Measurements from ENCODE around the gene PTPRT. TPM values are rescaled to one million over a fixed set of nuclear protein-coding genes. Genes with fewer than 3 reads are reported as not detected.
A peak's percentile ranks its signal among the peaks of the same experiment; 100 is the strongest.

Gene PTPRT
- total and polyA plus RNA-seq, 12 donors = 0.04 to 0.53 (median 0.22) TPM; not detected in 1

DNA sequence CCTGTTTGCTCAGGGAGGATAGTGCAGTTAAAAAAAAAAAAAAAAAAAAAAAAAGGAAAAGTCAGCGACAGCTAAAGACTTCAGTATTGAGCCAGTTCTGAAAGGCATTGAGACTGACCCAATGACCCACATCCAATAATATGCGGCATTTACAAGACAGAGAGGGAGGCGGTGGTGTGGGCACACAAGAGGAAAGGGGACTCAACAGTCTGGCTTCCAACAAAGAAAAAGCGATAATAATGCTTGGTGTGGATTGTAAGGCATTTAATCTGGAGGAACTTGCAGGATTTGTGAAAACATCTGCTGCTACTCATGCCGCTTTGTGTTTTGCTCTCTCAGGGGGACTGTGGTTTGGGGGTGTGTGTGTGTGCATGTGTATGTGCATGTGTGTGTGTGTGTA is 787.3 kb downstream of the PTPRT start:
- no peaks in the 10 kb centered on the region for H3K4me1 ChIP-seq
- DNase-seq (no peak), ATAC-seq (no peak)
- H3K27ac ChIP-seq = no peak overlapping the region
- H3K4me3 ChIP-seq = no peak overlapping the region
- intact Hi-C loops (cut with DNase I) = no loop called here
- H3K36me3 ChIP-seq = no peaks in the 10 kb centered on the region
- H3K9me3 ChIP-seq = no peaks in the 10 kb centered on the region
- TF ChIP-seq, protein P1, sequence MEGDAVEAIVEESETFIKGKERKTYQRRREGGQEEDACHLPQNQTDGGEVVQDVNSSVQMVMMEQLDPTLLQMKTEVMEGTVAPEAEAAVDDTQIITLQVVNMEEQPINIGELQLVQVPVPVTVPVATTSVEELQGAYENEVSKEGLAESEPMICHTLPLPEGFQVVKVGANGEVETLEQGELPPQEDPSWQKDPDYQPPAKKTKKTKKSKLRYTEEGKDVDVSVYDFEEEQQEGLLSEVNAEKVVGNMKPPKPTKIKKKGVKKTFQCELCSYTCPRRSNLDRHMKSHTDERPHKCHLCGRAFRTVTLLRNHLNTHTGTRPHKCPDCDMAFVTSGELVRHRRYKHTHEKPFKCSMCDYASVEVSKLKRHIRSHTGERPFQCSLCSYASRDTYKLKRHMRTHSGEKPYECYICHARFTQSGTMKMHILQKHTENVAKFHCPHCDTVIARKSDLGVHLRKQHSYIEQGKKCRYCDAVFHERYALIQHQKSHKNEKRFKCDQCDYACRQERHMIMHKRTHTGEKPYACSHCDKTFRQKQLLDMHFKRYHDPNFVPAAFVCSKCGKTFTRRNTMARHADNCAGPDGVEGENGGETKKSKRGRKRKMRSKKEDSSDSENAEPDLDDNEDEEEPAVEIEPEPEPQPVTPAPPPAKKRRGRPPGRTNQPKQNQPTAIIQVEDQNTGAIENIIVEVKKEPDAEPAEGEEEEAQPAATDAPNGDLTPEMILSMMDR (IDR thresholded peaks at IDR 0.05) = no peak
- H3K27me3 ChIP-seq = no peaks in the 10 kb centered on the region
- WGBS, 2 donors = 63 to 67% methylated on average over 5 of the region's 5 CpGs

DNA sequence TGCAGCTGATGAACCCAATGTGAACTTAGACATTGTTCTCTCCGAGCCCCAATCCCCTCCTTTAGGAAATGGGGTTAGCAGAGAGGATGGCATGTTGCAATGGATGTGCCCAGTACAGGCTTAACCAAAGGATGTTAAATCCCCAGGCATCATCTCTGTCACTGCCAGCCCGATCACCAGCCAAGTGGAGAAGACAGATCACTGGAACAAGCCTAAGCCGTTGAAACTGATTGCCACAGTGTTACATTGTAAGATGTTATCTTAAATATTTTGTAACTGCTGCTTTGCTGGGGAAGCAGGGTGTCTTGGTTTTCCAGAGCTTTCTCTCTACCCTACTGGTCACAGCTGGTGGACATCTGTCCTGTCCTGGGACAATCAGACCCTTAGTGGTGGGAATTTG is 788.1 kb downstream of the PTPRT start:
- 53 to 54% methylated on average over 3 of the region's 3 CpGs for WGBS, 2 donors
- ATAC-seq = peak in 1 of 8 donors; percentile 10
- no peak overlapping the region for H3K4me3 ChIP-seq

DNA sequence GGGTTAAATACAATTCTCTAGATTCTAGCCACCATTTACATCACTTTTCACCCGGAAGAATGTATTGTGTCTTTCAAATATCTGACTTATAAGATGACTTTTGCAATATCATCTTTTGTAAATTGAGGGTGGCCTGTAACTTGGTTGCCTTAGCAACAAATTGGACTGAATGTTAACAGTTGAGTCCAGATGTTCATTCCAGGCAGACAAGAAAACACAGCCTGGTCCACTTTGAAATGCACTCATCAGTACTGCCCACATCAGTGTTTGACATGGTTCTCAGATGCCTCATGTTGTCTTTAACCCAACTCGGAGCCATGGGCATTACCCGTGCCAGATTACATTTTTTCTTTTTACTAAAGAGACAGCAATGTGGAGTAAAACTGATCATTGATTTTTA is 789.9 kb downstream of the PTPRT start:
- TF ChIP-seq, protein P1 (IDR thresholded peaks at IDR 0.05) = no peak

More for the DNA sequence above, 788.1 kb downstream of the PTPRT start:
- Histone ChIP-seq H3K36me3 (no peaks in the 10 kb centered on the region), H3K27ac (no peak overlapping the region), H3K27me3 (peaks cover 0 to under 1% (median 0%) of the 10 kb centered on the region in 7 donors), H3K9me3 (no peaks in the 10 kb centered on the region), H3K4me1 (no peaks in the 10 kb centered on the region)
- DNase-seq = no peak
- intact Hi-C loops (cut with DNase I) = no loop called here
- TF ChIP-seq, protein P1 (IDR thresholded peaks at IDR 0.05) = no peak

DNA sequence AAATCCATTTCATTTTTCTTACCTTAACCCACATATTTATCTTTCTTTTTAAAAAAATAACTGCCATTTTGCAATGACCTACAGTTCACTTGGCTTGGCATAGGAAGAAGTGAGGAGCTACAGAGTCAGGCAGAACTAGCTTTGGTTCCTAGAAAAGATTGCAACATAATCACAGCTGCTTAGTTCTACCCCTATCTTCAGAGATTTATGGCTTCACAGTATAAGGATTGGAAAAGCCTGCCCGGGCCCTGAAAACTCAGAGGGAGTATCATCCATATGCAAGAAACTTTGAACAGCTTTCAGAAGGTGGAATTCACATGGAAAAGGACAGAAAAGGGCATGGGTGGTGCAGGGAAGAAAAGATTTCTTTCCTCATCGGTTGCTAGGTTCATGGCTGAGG is 797.3 kb downstream of the PTPRT start:
- 35 to 36% methylated on average over 2 of the region's 2 CpGs for WGBS, 2 donors
- Histone ChIP-seq H3K27ac (peak overlapping the region in 1 of 10 donors; percentile 22), H3K27me3 (peaks cover 0 to 5% (median 0%) of the 10 kb centered on the region in 7 donors), H3K36me3 (no peaks in the 10 kb centered on the region), H3K4me1 (no peaks in the 10 kb centered on the region), H3K9me3 (peaks cover 0 to 8% (median 0%) of the 10 kb centered on the region in 11 donors), H3K4me3 (no peak overlapping the region)
- DNase-seq = no peak
- TF ChIP-seq, protein P1 (IDR thresholded peaks at IDR 0.05) = no peak
- peak in 7 of 8 donors; percentile 53 to 89 (median 71) for ATAC-seq
- intact Hi-C loops (cut with DNase I) = loop anchor here in 1 of 10 donors (10.0 kb wide), 1 partner anchor 52 kb away; no protein-coding TSS in a partner anchor

More for the DNA sequence above, 789.9 kb downstream of the PTPRT start:
- intact Hi-C loops (cut with DNase I) = loop anchor here in 1 of 10 donors (10.0 kb wide), 1 partner anchor 45 kb away; no protein-coding TSS in a partner anchor
- Histone ChIP-seq H3K9me3 (peaks cover 0 to 4% (median 0%) of the 10 kb centered on the region in 11 donors), H3K27ac (no peak overlapping the region), H3K4me1 (no peaks in the 10 kb centered on the region), H3K27me3 (peaks cover 0 to 4% (median 0%) of the 10 kb centered on the region in 7 donors), H3K36me3 (no peaks in the 10 kb centered on the region), H3K4me3 (no peak overlapping the region)
- ATAC-seq (no peak), DNase-seq (no peak)
- 78 to 82% methylated on average over 3 of the region's 3 CpGs for WGBS, 2 donors

Data from heart right ventricle (tissue), 16 donors.